A673 (cell line): ENCODE data around the gene ISLR.

Source experiments
- EZH2 ChIP-seq: fragments of 200-600 bp; sonication (generic); IDR thresholded peaks from 2 replicates; pipeline ENCODE4 v1.6.1; 2017; ENCODE audit warnings: borderline replicate concordance, low read depth, mild to moderate bottlenecking, mixed read lengths, antibody characterized with exemption, low read length; ENCODE audit not compliant: poor library complexity, severe bottlenecking
- TF ChIP-seq, protein P1 (sequence below): fragments of 300-800, 200-600 bp; sonication (generic); conservative IDR thresholded peaks from 2 replicates; pipeline ENCODE4 v1.5.1; 2017; ENCODE audit warnings: low read depth, mild to moderate bottlenecking, antibody characterized with exemption, low read length, moderate library complexity, mixed read lengths

DNA sequence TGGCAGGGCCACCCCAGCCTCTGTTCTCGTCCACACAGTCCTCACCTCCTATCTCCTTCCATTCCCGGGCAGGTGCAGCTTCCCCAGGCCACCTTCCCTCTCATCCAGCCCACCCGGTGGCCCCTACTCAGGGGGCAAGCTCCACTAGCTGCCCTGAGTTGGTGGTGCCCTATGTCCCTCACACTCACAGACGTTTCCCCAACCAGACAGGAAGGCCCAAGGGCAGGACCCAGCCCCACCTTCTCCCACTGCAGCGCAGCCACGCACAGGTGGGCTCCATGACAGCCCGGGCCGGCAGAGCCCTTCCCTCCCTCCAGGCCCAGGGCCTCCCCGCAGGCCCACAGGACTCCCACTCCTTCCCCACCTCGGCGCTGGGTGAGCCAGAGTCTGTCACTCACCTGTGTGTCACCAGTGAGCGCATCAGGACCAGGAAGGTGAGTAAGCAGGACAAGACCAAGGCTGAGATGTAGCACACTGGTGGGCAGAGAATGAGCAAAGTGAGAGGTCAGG, 11.1 kb downstream of the ISLR start:
- TF ChIP-seq, protein P1, sequence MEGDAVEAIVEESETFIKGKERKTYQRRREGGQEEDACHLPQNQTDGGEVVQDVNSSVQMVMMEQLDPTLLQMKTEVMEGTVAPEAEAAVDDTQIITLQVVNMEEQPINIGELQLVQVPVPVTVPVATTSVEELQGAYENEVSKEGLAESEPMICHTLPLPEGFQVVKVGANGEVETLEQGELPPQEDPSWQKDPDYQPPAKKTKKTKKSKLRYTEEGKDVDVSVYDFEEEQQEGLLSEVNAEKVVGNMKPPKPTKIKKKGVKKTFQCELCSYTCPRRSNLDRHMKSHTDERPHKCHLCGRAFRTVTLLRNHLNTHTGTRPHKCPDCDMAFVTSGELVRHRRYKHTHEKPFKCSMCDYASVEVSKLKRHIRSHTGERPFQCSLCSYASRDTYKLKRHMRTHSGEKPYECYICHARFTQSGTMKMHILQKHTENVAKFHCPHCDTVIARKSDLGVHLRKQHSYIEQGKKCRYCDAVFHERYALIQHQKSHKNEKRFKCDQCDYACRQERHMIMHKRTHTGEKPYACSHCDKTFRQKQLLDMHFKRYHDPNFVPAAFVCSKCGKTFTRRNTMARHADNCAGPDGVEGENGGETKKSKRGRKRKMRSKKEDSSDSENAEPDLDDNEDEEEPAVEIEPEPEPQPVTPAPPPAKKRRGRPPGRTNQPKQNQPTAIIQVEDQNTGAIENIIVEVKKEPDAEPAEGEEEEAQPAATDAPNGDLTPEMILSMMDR, result no peak
- no peak for TF ChIP-seq EZH2
